GM12872 (cell line): ENCODE measurements around the gene TFCP2.

Experiments
- CTCF ChIP-seq: IDR thresholded peaks from 3 replicates; pipeline ENCODE4 v1.5.1; 2011; ENCODE audit warnings: low read depth, mild to moderate bottlenecking, low read length, moderate library complexity; ENCODE audit not compliant: insufficient read depth

TFCP2 gene

GRCh38 chr12:51185171-51185717 lies 12.3 kb upstream of the TFCP2 start:
- no peak for TF ChIP-seq CTCF

- no peak for TF ChIP-seq CTCF
Measured at GRCh38 chr12:51183816-51184215, 10.9 kb upstream of the TFCP2 start.

- no peak for TF ChIP-seq CTCF
Measured at GRCh38 chr12:51183349-51183748, 10.4 kb upstream of the TFCP2 start.

GRCh38 chr12:51181558-51181957 lies 8.6 kb upstream of the TFCP2 start:
- TF ChIP-seq CTCF, result no peak

- TF ChIP-seq CTCF, result no peak
Measured at GRCh38 chr12:51177897-51178296, 5.0 kb upstream of the TFCP2 start.

GRCh38 chr12:51174501-51174900 lies 1.6 kb upstream of the TFCP2 start:
- no peak for TF ChIP-seq CTCF

GRCh38 chr12:51171884-51172514 lies 936 bp downstream of the TFCP2 start:
- no peak for TF ChIP-seq CTCF
